Activated T-cell treated with anti-CD3 and anti-CD28 coated beads, Interleukin-2, amount 50 U/mL, for 72 hours (primary cell): Measurements from ENCODE around the gene CYFIP2. TPM values are rescaled to one million over a fixed set of nuclear protein-coding genes. Genes with fewer than 3 reads are reported as not detected.

Experiments used
- ATAC-seq, 2 donors: fragments of 150-1000 bp; cut with Tn5 transposase; replicated peaks in 1 of 2; 2 replicates each; pipeline ENCODE4 v1.10.0; 2021; ENCODE audit warnings: moderate library complexity in 2 of 2, mild to moderate bottlenecking in 1 of 2
- DNase-seq, 2 donors: peaks; one replicate each; pipeline ENCODE4 v3.0.0; 2021 to 2022; ENCODE audit warnings: mixed read lengths in 1 of 2
- H3K27ac Mint-ChIP-seq: one replicate; pipeline ENCODE4 v1.8.0; 2022; ENCODE audit warnings: mild to moderate bottlenecking, moderate library complexity, mixed read lengths
- H3K27me3 Mint-ChIP-seq: one replicate; pipeline ENCODE4 v1.8.0; 2022; ENCODE audit warnings: low read depth, mixed read lengths
- H3K36me3 Mint-ChIP-seq, 2 donors: one replicate each; pipeline ENCODE4 v1.8.0; 2022; ENCODE audit warnings: mixed read lengths in 2 of 2, mild to moderate bottlenecking in 1 of 2; ENCODE audit not compliant: insufficient read depth in 2 of 2
- H3K4me1 Mint-ChIP-seq: one replicate; pipeline ENCODE4 v1.8.0; 2022; ENCODE audit warnings: low read depth, mixed read lengths
- H3K4me3 Mint-ChIP-seq, 2 donors: one replicate each; pipeline ENCODE4 v1.8.0; 2022; ENCODE audit warnings: mild to moderate bottlenecking in 2 of 2, mixed read lengths in 2 of 2, moderate library complexity in 2 of 2
- H3K9me3 Mint-ChIP-seq, 2 donors: one replicate each; pipeline ENCODE4 v1.8.0; 2022; ENCODE audit warnings: mixed read lengths in 2 of 2
- total RNA-seq, 2 donors: library from RNA; stranded (reverse); gene quantifications; one replicate each; pipeline ENCODE4 v1.2.3, GENCODE V29; 2022

Gene CYFIP2
- total RNA-seq, 2 donors from 2014 or later: 235 to 288 TPM

DNA sequence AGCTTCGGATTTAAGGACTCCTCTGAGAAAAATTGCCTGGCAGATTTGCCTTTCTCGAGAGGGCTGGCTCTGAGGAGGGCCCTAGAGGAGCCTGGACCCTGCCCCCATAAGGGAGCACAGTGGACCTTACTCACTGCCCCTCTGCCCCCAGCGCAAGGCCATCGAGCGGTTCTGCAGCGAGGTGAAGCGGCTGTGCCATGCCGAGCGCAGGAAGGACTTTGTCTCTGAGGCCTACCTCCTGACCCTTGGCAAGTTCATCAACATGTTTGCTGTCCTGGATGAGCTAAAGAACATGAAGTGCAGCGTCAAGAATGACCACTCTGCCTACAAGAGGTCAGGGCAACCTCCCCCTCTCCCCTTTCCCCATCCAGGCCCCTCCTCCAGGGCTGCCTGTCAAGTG lies 34.6 kb downstream of the CYFIP2 start:
- no peaks in the 10 kb centered on the region for H3K27me3 Mint-ChIP-seq
- H3K4me3 Mint-ChIP-seq: no peak overlapping the region
- peak overlapping the region; percentile 29 for H3K27ac Mint-ChIP-seq
- H3K36me3 Mint-ChIP-seq: peaks cover 28 to 35% of the 10 kb centered on the region in 2 donors
- ATAC-seq (no peak), DNase-seq (no peak)
- peaks cover 44% of the 10 kb centered on the region for H3K4me1 Mint-ChIP-seq
- H3K9me3 Mint-ChIP-seq: no peaks in the 10 kb centered on the region

DNA sequence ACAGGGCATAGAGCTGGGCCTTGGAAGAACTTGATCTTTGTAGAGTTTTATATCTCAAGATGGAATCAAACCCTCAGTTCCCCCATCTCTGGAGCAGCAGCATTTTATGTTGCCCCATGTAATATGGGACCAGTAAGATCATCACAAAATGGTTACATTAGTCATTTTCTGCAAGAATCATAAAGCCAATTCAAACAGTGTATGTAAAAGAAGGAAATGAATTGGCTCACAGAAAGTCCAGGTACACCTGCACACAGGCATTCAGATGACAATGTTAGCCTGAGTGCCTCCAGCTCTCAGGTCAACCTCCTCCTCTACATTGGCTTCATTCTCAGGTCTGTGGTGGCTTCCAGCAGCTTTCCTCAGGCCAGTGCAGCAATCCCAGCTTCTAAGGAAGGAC lies 35.1 kb downstream of the CYFIP2 start:
- Mint-ChIP-seq H3K27me3 (no peaks in the 10 kb centered on the region), H3K27ac (peak overlapping the region; percentile 44), H3K36me3 (peaks cover 26 to 36% of the 10 kb centered on the region in 2 donors), H3K4me3 (no peak overlapping the region), H3K9me3 (no peaks in the 10 kb centered on the region), H3K4me1 (peaks cover 45% of the 10 kb centered on the region)
- DNase-seq (no peak), ATAC-seq (peak; percentile 38 to 62)

DNA sequence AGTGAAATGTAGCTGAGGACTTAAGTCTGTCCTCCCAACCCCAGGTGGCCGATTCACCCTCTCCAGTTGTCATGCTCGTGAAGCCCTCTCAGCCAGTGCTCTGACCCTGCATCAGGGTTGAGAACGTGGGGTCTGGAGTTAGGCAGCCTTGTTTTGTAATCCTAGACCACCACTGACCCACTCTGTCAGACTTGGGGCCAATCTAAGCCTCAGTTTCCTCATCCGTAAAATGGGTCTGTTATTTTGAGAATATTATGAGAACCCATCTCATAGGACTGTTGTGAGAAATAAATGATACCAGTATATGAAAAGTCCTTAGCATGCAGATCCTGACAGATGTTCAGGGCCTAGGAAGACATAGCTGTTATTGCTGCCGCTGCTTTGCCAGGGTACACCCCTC lies 37.1 kb downstream of the CYFIP2 start:
- H3K4me1 Mint-ChIP-seq: peaks cover 64% of the 10 kb centered on the region
- peak overlapping the region; percentile 70 for H3K27ac Mint-ChIP-seq
- H3K27me3 Mint-ChIP-seq: no peaks in the 10 kb centered on the region
- peaks cover 20 to 31% of the 10 kb centered on the region in 2 donors for H3K36me3 Mint-ChIP-seq
- H3K4me3 Mint-ChIP-seq: no peak overlapping the region
- no peaks in the 10 kb centered on the region for H3K9me3 Mint-ChIP-seq
- no peak for ATAC-seq
- no peak for DNase-seq

DNA sequence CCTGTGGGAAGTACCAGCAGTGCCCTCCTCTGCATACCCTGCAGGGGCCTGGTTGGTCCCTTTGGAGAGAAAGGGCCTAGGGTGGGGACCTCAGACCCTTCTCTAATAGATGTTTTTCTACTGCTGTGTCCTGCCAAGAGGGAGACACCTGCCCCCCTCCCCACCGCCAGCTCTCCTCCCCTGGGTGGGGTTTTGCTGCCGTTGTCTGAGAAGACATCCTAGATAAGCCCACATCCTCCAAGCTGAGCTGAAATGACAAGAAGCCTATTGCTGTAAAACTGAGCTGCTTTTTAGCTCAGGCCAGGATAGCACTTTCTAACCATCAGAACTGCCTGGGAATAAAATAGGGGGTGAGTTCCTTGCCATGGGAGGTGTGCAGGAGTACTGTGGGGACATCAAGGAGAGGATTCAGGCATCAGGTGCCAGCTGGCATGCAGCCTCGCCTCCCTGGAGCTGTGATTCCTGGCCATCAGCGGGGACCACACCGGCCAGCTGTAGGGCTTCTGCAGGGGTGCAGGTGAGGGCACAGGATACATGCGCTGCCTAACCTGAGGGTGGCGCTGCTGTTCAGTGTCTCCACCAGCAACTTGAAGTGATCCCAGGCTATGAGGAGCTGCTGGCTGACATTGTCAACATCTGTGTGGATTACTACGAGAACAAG lies 37.9 kb downstream of the CYFIP2 start:
- no peak overlapping the region for H3K4me3 Mint-ChIP-seq

DNA sequence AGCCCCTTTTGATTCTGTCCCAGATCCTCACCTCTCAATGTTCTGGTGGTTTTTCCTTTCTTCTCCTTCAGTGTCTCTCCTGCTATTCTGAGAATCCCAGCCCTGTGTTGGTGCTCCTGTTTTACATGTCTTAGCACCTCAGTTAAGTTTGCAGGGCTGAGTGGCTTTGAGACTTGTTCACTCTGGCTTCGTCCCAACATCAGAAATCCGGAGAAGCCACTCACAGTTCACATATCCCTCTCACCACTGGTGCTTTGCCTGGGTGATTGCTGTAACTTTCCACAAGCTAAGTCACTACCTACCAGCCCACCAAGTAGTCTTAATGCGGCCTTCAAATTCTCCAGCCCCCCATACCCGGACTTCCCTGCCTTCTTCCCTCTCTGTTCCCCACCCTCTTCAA lies 40.2 kb downstream of the CYFIP2 start:
- Mint-ChIP-seq H3K27me3 (no peaks in the 10 kb centered on the region), H3K27ac (peak overlapping the region; percentile 4), H3K9me3 (no peaks in the 10 kb centered on the region), H3K4me1 (peaks cover 78% of the 10 kb centered on the region), H3K36me3 (peaks cover 15 to 21% of the 10 kb centered on the region in 2 donors), H3K4me3 (no peak overlapping the region)
- DNase-seq (no peak), ATAC-seq (no peak)

More for the DNA sequence above, 37.9 kb downstream of the CYFIP2 start:
- H3K9me3 Mint-ChIP-seq: no peaks in the 10 kb centered on the region
- peak overlapping the region; percentile 78 for H3K27ac Mint-ChIP-seq
- ATAC-seq: peak; percentile 65 to 72
- H3K27me3 Mint-ChIP-seq: no peaks in the 10 kb centered on the region
- peaks cover 18 to 28% of the 10 kb centered on the region in 2 donors for H3K36me3 Mint-ChIP-seq
- DNase-seq: peak; percentile 45 to 60
- peaks cover 72% of the 10 kb centered on the region for H3K4me1 Mint-ChIP-seq

DNA sequence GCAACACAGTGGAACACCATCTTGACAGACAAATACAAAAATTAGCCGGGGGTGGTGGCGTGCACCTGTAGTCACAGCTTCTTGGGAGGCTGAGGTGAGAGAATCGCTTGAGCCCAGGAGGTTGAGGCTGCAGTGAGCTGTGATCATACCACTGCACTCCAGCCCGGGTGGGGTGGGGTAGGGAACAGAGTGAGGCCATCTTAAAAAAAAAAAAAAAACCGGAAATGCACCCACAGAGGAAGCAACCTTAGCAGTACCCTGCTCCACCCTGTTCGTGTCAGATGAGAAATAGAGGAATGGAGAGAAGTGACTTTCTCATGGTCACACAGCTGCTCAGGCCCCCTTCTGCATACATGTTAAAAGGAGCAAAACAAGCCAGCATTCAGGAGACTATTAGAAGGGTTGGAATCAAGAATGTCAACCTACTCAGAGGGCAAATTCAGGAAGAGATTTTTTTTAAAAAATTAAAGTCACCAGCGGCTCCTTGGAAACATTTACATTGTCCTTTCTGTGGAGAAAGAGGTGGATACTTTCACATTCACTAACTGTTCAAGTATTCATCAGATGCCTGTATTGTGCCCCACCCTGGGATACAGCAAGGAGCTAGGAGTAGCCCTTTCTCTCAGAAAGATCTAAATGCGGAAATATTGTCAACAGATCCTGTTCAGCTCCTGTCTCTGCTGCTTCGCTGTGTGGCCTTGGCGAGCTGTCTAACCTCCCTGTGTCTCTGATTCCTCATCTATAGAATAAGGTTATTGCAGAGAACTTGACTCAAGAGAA lies 41.0 kb downstream of the CYFIP2 start:
- peaks cover 79% of the 10 kb centered on the region for H3K4me1 Mint-ChIP-seq
- ATAC-seq (peak in 1 of 2 donors; percentile 55), DNase-seq (no peak)

DNA sequence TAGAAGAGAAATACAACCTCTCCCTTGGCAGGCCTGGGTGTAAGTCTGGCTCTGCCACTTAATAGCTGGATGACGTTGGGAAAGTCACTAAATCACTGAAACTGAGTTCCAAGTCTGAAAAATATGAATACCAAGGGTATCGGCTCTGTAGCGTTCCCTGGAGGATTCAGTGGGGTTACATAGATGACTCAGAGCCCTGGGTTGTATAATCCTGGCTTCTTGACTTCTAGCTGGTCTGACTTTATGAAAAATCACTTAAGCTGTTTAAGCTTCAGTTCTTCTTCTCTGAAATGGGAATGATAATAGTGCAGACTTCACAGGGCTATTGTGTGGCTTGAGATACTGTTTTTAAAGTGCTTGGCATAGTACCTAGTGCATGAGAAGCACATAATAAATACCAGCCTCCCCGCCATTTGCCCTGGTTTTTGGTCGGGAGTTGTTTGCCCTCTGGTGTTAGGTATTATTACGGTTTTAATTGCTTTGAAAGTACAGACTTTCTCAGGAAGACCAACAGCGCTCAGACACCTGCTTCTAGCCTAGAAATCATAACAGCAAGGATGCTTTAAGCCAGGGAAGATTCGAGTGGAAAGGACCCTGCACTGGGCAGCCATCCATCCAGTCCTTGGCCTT lies 43.0 kb downstream of the CYFIP2 start:
- Mint-ChIP-seq H3K36me3 (peaks cover 9 to 26% of the 10 kb centered on the region in 2 donors), H3K27me3 (no peaks in the 10 kb centered on the region), H3K4me1 (peaks cover 77% of the 10 kb centered on the region), H3K4me3 (no peak overlapping the region), H3K27ac (peak overlapping the region; percentile 93), H3K9me3 (no peaks in the 10 kb centered on the region)
- DNase-seq: no peak
- ATAC-seq: no peak

More for the DNA sequence above, 41.0 kb downstream of the CYFIP2 start:
- no peaks in the 10 kb centered on the region for H3K9me3 Mint-ChIP-seq
- peak overlapping the region in 1 of 2 donors; percentile 52 for H3K4me3 Mint-ChIP-seq
- H3K27me3 Mint-ChIP-seq: no peaks in the 10 kb centered on the region
- peak overlapping the region; percentile 93 for H3K27ac Mint-ChIP-seq
- H3K36me3 Mint-ChIP-seq: peaks cover 15 to 20% of the 10 kb centered on the region in 2 donors

DNA sequence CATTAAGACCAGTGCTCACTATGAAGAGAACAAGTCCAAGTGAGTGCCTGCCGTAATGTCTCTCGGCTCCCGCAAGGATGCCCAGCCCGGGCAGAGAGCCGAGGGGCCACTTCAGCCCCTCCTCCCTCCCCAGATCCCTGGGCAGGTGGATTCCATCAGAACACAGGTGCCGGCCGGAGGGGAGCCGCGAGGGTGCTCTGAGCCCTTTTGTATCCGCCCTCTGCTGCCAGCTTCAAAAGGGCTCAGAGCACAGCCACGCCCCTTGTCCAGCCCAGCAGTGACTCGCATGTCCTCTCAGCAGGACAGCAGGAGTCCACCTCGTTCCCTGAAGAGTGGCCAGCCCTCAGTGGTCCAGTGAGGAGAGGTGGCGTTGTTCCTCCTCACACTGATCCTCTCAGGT lies 43.9 kb downstream of the CYFIP2 start:
- H3K4me3 Mint-ChIP-seq: no peak overlapping the region
- H3K27ac Mint-ChIP-seq: no peak overlapping the region
- no peak for ATAC-seq
- no peaks in the 10 kb centered on the region for H3K9me3 Mint-ChIP-seq
- DNase-seq: no peak
- peaks cover 68% of the 10 kb centered on the region for H3K4me1 Mint-ChIP-seq
- peaks cover 5 to 29% of the 10 kb centered on the region in 2 donors for H3K36me3 Mint-ChIP-seq
- no peaks in the 10 kb centered on the region for H3K27me3 Mint-ChIP-seq

DNA sequence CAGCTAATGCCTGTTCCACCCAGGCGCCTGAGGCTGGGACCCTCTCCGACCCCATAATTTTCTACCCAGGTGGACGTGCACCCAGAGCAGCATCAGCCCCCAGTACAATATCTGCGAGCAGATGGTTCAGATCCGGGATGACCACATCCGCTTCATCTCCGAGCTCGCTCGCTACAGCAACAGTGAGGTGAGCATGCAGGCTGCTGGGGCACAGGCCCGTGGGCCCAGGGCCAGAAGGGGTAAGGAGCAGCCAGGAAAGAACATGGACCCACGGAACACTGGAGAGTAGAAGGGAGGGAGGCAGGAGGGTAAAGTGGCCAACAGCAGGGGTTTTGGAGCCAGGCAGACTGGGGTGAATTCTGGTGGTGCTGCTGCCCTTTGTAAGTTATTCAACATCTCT lies 45.7 kb downstream of the CYFIP2 start:
- Mint-ChIP-seq H3K36me3 (peaks cover 0 to 18% of the 10 kb centered on the region in 2 donors), H3K9me3 (no peaks in the 10 kb centered on the region), H3K4me1 (peaks cover 50% of the 10 kb centered on the region), H3K4me3 (no peak overlapping the region), H3K27me3 (no peaks in the 10 kb centered on the region), H3K27ac (peak overlapping the region; percentile 79)
- ATAC-seq (no peak), DNase-seq (no peak)

DNA sequence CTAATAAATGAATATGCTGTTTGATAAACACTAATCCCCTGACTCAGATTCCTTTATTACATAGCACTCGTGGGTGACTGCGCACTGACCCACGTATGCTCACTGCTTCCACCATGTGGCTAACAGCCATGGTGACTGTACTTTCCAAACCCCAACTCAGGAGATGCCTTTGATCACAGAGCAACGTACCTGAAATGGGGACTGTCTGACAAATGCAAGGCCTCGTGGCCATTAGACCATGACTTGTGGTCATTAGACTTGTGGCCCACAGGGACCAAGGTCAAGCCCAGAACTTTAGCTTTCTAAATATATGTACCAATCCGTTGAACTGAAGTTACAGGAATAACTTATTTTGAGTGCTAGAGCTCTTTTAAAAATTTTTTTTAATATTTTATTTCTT lies 46.6 kb downstream of the CYFIP2 start:
- H3K27me3 Mint-ChIP-seq: no peaks in the 10 kb centered on the region
- peak overlapping the region; percentile 22 for H3K27ac Mint-ChIP-seq
- peaks cover 41% of the 10 kb centered on the region for H3K4me1 Mint-ChIP-seq
- H3K36me3 Mint-ChIP-seq: peaks cover 0 to 24% of the 10 kb centered on the region in 2 donors
- DNase-seq (peak; percentile 62 to 64), ATAC-seq (peak; percentile 89 to 90)
- H3K4me3 Mint-ChIP-seq: no peak overlapping the region
- H3K9me3 Mint-ChIP-seq: no peaks in the 10 kb centered on the region

DNA sequence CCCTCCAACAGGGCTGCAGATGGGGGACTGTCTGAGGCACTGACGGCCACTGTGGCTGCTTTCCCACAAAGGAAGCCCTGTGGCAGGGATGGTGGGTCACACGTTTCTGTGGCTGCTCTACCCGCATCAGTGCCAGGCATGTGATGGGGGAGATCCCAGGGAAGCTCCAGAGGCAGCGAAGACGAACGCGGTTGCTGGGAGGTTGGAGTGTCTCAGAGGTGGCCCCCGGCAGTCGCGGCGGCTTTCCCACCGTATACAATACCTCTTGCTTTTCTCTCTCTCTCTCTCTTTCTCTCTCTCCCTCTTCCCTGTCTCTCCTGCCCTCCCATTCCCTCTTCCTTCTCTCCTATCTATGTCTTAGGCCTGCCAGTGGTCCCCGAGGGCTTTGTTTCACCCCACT lies 56.7 kb downstream of the CYFIP2 start:
- peak overlapping the region; percentile 59 for H3K27ac Mint-ChIP-seq
- ATAC-seq: no peak
- no peaks in the 10 kb centered on the region for H3K27me3 Mint-ChIP-seq
- no peak overlapping the region for H3K4me3 Mint-ChIP-seq
- H3K36me3 Mint-ChIP-seq: peaks cover 22 to 42% of the 10 kb centered on the region in 2 donors
- no peak for DNase-seq
- H3K4me1 Mint-ChIP-seq: peaks cover 9% of the 10 kb centered on the region
- H3K9me3 Mint-ChIP-seq: no peaks in the 10 kb centered on the region

DNA sequence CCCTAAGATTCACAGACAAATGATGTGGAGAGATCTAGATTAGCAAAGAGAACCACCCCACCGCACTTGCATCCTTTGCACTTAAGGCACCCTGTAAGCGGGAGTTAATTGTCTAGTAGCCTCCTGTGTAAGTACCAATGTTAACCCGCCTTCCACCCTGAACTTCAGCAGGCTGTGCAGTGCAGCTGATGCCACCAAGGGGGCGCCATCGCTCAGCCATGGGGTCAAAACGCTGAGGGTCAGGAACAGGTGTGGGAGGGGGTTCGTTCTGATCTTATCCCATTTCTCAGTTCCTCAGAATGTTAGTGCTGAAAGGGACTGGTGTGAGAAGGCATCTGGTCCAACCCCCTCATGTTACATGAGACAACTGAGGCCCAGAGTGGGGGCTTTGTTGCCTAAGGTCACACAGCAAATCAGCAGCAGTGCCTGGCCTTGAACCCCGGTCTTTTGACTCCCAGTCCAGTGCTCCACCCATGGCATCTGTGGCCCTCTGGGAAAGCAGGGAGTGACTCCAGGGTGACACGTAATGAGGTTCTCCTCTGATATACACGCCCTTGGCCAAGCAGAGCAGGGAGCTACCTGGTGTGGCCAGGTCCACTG lies 57.3 kb downstream of the CYFIP2 start:
- ATAC-seq (no peak), DNase-seq (no peak)
- H3K4me3 Mint-ChIP-seq: no peak overlapping the region
- no peaks in the 10 kb centered on the region for H3K27me3 Mint-ChIP-seq
- peaks cover 22 to 42% of the 10 kb centered on the region in 2 donors for H3K36me3 Mint-ChIP-seq
- peaks cover 15% of the 10 kb centered on the region for H3K4me1 Mint-ChIP-seq
- H3K9me3 Mint-ChIP-seq: no peaks in the 10 kb centered on the region
- H3K27ac Mint-ChIP-seq: no peak overlapping the region

DNA sequence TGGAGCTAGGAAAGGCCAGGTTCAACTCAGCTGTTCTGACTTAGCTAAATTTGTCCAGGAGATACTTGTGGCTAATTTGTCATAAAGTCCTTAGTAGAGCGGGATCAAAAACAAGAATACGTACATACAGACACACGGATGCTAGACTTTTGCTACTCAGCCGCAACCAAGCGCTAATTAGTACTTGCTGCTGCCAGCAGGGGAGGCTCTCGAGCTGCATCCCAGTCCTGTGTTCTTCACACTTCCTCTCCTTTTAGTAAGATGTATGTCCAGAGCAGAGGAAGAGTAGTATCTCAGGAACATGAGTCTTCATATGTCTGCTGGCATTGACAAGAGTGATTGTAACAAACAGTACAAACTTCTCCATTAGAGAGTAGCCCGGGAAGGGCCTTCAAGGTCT lies 58.3 kb downstream of the CYFIP2 start:
- DNase-seq: no peak
- H3K27me3 Mint-ChIP-seq: no peaks in the 10 kb centered on the region
- no peak for ATAC-seq
- peaks cover 21 to 44% of the 10 kb centered on the region in 2 donors for H3K36me3 Mint-ChIP-seq
- peaks cover 25% of the 10 kb centered on the region for H3K4me1 Mint-ChIP-seq
- peak overlapping the region; percentile 6 for H3K27ac Mint-ChIP-seq
- H3K4me3 Mint-ChIP-seq: no peak overlapping the region
- no peaks in the 10 kb centered on the region for H3K9me3 Mint-ChIP-seq
